C4-2B (cell line): ENCODE data around the gene MIAT.

Source experiments
- H3K27ac ChIP-seq: fragments of 450-650 bp; 2 replicates; pipeline ENCODE4 v1.5.1; 2017
- CTCF ChIP-seq: fragments of 450-650 bp; conservative IDR thresholded peaks from 2 replicates; pipeline ENCODE4 v1.5.1; 2017; ENCODE audit warnings: mild to moderate bottlenecking
- ZFX ChIP-seq: fragments of 450-650 bp; IDR thresholded peaks from 2 replicates; pipeline ENCODE4 v1.6.1; 2017

The MIAT gene

GRCh38 chr22:26722159-26722558 lies 64.8 kb downstream of the MIAT start:
- H3K27ac ChIP-seq: no peak overlapping the region
- no peak for TF ChIP-seq ZFX
- TF ChIP-seq CTCF: no peak

GRCh38 chr22:26724414-26724813 lies 67.0 kb downstream of the MIAT start:
- no peak overlapping the region for H3K27ac ChIP-seq
- TF ChIP-seq ZFX: no peak

GRCh38 chr22:26725012-26725676 lies 67.8 kb downstream of the MIAT start:
- TF ChIP-seq CTCF: no peak
- no peak for TF ChIP-seq ZFX
- H3K27ac ChIP-seq: no peak overlapping the region
